H1 (cell line): ENCODE data around the gene RANBP6. TPM values are rescaled to one million over a fixed set of nuclear protein-coding genes. Genes with fewer than 3 reads are reported as not detected.

Experiments
- CHD2 ChIP-seq: IDR thresholded peaks from 2 replicates; pipeline ENCODE4 v1.6.1; 2012; ENCODE audit warnings: low read length, improper control_type of control experiment
- RBBP5 ChIP-seq: IDR thresholded peaks from 2 replicates; pipeline ENCODE4 v1.7.1; 2012; ENCODE audit warnings: low read depth, mild to moderate bottlenecking, inconsistent platforms, low read length, moderate library complexity, borderline replicate concordance
- TEAD4 ChIP-seq: IDR thresholded peaks from 2 replicates; pipeline ENCODE4 v1.6.1; 2012; ENCODE audit warnings: low read depth, low read length, inconsistent platforms, mixed read lengths
- USF2 ChIP-seq: IDR thresholded peaks from 2 replicates; pipeline ENCODE4 v1.6.1; 2011; ENCODE audit warnings: low read length, improper control_type of control experiment
- YY1 ChIP-seq: IDR thresholded peaks from 2 replicates; pipeline ENCODE4 v1.6.1; 2011; ENCODE audit warnings: low read depth, mild to moderate bottlenecking, low read length
- polyA plus RNA-seq, 7 experiments: library from polyadenylated mRNA; depleted of rRNA in 3 of 7; stranded (reverse) in 5 of 7; unstranded in 2 of 7; fragments of >200 nt in 5 of 7; fragments of 200-250 nt in 2 of 7; gene quantifications; 1 replicate in 5 of 7; 2 replicates in 1 of 7; 4 replicates in 1 of 7; pipeline versions ENCODE4 v1.2.1 to v1.2.3, GENCODE V29; 2011 to 2013; ENCODE audit warnings: missing spikeins in 2 of 7, mixed read lengths in 2 of 7
- total RNA-seq: library from RNA; stranded (reverse); fragmentation: NEBNext Ultra II Directional; extraction: Animal tissue kit (Norgen Biotek cat#: 25700); gene quantifications from 2 replicates; pipeline ENCODE4 v1.2.1, GENCODE V29; 2021

RANBP6 gene
- total and polyA plus RNA-seq, 2 of the 8 experiments (the other 6 are each of a cell fraction or from before 2014, with no cell fraction given), result 5.7 to 18.8 TPM

- TF ChIP-seq CHD2 (no peak), YY1 (no peak), TEAD4 (no peak), RBBP5 (no peak), USF2 (no peak)
Observed at GRCh38 chr9:6045364-6045763, 29.9 kb upstream of the RANBP6 start (continued).
